H1 (cell line): ENCODE data around the gene DYNC2H1.

ENCODE experiments used
- EZH2 ChIP-seq: fragments of 200-600 bp; sonication (generic); IDR thresholded peaks from 2 replicates; pipeline ENCODE4 v1.7.1; 2012; ENCODE audit warnings: low read depth, mild to moderate bottlenecking, moderate library complexity, low read length, inconsistent platforms; ENCODE audit not compliant: severe bottlenecking
- SIN3A ChIP-seq, 2 experiments: IDR thresholded peaks in 1 of 2; conservative IDR thresholded peaks in 1 of 2; 2 replicates each; pipeline ENCODE4 v1.6.1; 2011 to 2012; ENCODE audit warnings: low read length in 2 of 2, improper control_type of control experiment in 1 of 2, low read depth in 1 of 2, mild to moderate bottlenecking in 1 of 2
- TF ChIP-seq, protein P1 (sequence below): IDR thresholded peaks from 2 replicates; pipeline ENCODE4 v1.6.1; 2011; ENCODE audit warnings: low read length, improper control_type of control experiment

DNA sequence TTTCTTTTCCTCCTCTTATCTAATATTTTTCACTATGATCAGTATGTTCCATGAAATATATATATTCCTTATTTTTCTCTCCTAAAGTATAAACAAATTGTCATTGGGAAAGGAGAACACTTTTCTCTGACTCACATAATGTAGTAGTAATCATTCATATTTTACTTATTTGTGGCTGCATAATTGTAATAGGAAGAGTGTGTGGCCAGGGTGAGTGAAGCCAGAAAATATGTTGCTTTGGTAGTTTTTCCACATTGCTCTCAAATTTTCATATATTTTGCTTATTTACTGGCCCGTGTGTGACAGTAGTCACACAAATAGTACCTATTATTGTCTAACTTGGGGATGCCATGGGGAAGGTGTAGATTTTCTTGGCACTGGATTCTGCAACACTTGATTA is 172.1 kb downstream of the DYNC2H1 start:
- TF ChIP-seq EZH2 (no peak), SIN3A (conservative IDR thresholded peaks at IDR 0.05 in 1 of 2, IDR thresholded peaks at IDR 0.05 in 1 of 2; ENCODE audit: low read depth in 1 of 2, low read length in 2 of 2) (no peak)
- TF ChIP-seq, protein P1, sequence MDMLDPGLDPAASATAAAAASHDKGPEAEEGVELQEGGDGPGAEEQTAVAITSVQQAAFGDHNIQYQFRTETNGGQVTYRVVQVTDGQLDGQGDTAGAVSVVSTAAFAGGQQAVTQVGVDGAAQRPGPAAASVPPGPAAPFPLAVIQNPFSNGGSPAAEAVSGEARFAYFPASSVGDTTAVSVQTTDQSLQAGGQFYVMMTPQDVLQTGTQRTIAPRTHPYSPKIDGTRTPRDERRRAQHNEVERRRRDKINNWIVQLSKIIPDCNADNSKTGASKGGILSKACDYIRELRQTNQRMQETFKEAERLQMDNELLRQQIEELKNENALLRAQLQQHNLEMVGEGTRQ, result no peak
